H9 (cell line): ENCODE measurements around the gene PRSS23. TPM values are rescaled to one million over a fixed set of nuclear protein-coding genes. Genes with fewer than 3 reads are reported as not detected.

Experiments
- DNase-seq: peaks from one replicate; pipeline ENCODE4 v3.0.0-alpha.2; 2017
- H2AFZ ChIP-seq: one replicate; pipeline ENCODE4 v1.6.1; 2013; ENCODE audit warnings: mild to moderate bottlenecking, low read length, control low read depth, moderate library complexity
- H2AK5ac ChIP-seq: 2 replicates; pipeline ENCODE4 v1.6.1; 2013; ENCODE audit warnings: low read length, control low read depth, mixed read lengths; ENCODE audit not compliant: insufficient read length
- H2BK120ac ChIP-seq: one replicate; pipeline ENCODE4 v1.6.1; 2013; ENCODE audit warnings: low read depth, mild to moderate bottlenecking, low read length, control low read depth, inconsistent platforms; ENCODE audit not compliant: poor library complexity, severe bottlenecking
- H2BK12ac ChIP-seq: 2 replicates; pipeline ENCODE4 v1.6.1; 2013; ENCODE audit warnings: low read length, control low read depth, mixed read lengths, low read depth; ENCODE audit not compliant: insufficient read length
- H2BK15ac ChIP-seq: 2 replicates; pipeline ENCODE4 v1.6.1; 2013; ENCODE audit warnings: low read depth, low read length, control low read depth
- H2BK20ac ChIP-seq: one replicate; pipeline ENCODE4 v1.6.1; 2013; ENCODE audit warnings: low read depth, mild to moderate bottlenecking, low read length, control low read depth, inconsistent platforms; ENCODE audit not compliant: poor library complexity, severe bottlenecking
- H2BK5ac ChIP-seq: 2 replicates; pipeline ENCODE4 v1.6.1; 2013; ENCODE audit warnings: low read length, control low read depth, mixed read lengths; ENCODE audit not compliant: insufficient read length
- H3K14ac ChIP-seq: 2 replicates; pipeline ENCODE4 v1.6.1; 2013; ENCODE audit warnings: low read length, control low read depth; ENCODE audit not compliant: insufficient read depth
- H3K18ac ChIP-seq: 2 replicates; pipeline ENCODE4 v1.6.1; 2013; ENCODE audit warnings: low read depth, mild to moderate bottlenecking, mixed read lengths, low read length, control low read depth; ENCODE audit not compliant: insufficient read length
- H3K23ac ChIP-seq: 2 replicates; pipeline ENCODE4 v1.6.1; 2013; ENCODE audit warnings: low read length, control low read depth, mixed read lengths, low read depth; ENCODE audit not compliant: insufficient read length
- H3K23me2 ChIP-seq: 2 replicates; pipeline ENCODE4 v1.6.1; 2013; ENCODE audit warnings: low read depth, mild to moderate bottlenecking, mixed read lengths, low read length, control low read depth; ENCODE audit not compliant: insufficient read length, poor library complexity, severe bottlenecking
- H3K27ac ChIP-seq: 2 replicates; pipeline ENCODE4 v1.5.1; 2013; ENCODE audit warnings: low read length, control low read depth, mixed read lengths, low read depth; ENCODE audit not compliant: insufficient read length
- H3K27me3 ChIP-seq: 2 replicates; pipeline ENCODE4 v1.6.1; 2013; ENCODE audit warnings: low read length, control low read depth, inconsistent platforms; ENCODE audit not compliant: insufficient read depth
- H3K4ac ChIP-seq: 2 replicates; pipeline ENCODE4 v1.6.1; 2013; ENCODE audit warnings: low read depth, mild to moderate bottlenecking, control low read depth, inconsistent platforms, low read length, moderate library complexity
- H3K4me1 ChIP-seq: 2 replicates; pipeline ENCODE4 v1.6.1; 2013; ENCODE audit warnings: low read length, control low read depth, inconsistent platforms; ENCODE audit not compliant: insufficient read depth
- H3K4me2 ChIP-seq: 2 replicates; pipeline ENCODE4 v1.6.1; 2013; ENCODE audit warnings: low read length, control low read depth, mixed read lengths; ENCODE audit not compliant: insufficient read length, insufficient read depth
- H3K56ac ChIP-seq: 2 replicates; pipeline ENCODE4 v1.6.1; 2013; ENCODE audit warnings: low read depth, mild to moderate bottlenecking, mixed read lengths, low read length, control low read depth; ENCODE audit not compliant: insufficient read length
- H3K79me1 ChIP-seq: 2 replicates; pipeline ENCODE4 v1.6.1; 2013; ENCODE audit warnings: low read depth, mild to moderate bottlenecking, moderate library complexity, low read length, control low read depth, inconsistent platforms; ENCODE audit not compliant: insufficient read depth, poor library complexity, severe bottlenecking
- H3K79me2 ChIP-seq: 2 replicates; pipeline ENCODE4 v1.6.1; 2013; ENCODE audit warnings: low read length, control low read depth, inconsistent platforms; ENCODE audit not compliant: insufficient read depth
- H3K9ac ChIP-seq: 2 replicates; pipeline ENCODE4 v1.6.1; 2013; ENCODE audit warnings: low read length, control low read depth, mixed read lengths; ENCODE audit not compliant: insufficient read length; ENCODE audit errors: extremely low read depth
- H3K9me3 ChIP-seq: one replicate; pipeline ENCODE4 v1.6.1; 2013; ENCODE audit warnings: low read depth, low read length, inconsistent platforms; ENCODE audit not compliant: control insufficient read depth
- H3T11ph ChIP-seq: one replicate; pipeline ENCODE4 v1.6.1; 2013; ENCODE audit warnings: mild to moderate bottlenecking, low read length, control low read depth, inconsistent platforms
- H4K20me1 ChIP-seq: one replicate; pipeline ENCODE4 v1.6.1; 2013; ENCODE audit not compliant: control insufficient read depth, insufficient read length, insufficient read depth
- H4K5ac ChIP-seq: 2 replicates; pipeline ENCODE4 v1.6.1; 2013; ENCODE audit warnings: low read depth, mild to moderate bottlenecking, mixed read lengths, low read length, control low read depth; ENCODE audit not compliant: insufficient read length
- H4K8ac ChIP-seq: replicated peaks from 2 replicates; pipeline ENCODE4 v1.6.1; 2013; ENCODE audit warnings: low read length, control low read depth, mixed read lengths, low read depth; ENCODE audit not compliant: insufficient read length
- H4K91ac ChIP-seq: 2 replicates; pipeline ENCODE4 v1.6.1; 2013; ENCODE audit warnings: low read depth, mild to moderate bottlenecking, moderate library complexity, mixed read lengths, low read length, control low read depth; ENCODE audit not compliant: insufficient read length
- H3K27ac Mint-ChIP-seq, 3 experiments: 2 replicates in 2 of 3; 3 replicates in 1 of 3; pipeline ENCODE4 v1.8.0; 2020 to 2021; ENCODE audit warnings: mixed read lengths in 3 of 3, mild to moderate bottlenecking in 1 of 3, moderate library complexity in 1 of 3
- H3K27me3 Mint-ChIP-seq: 2 replicates; pipeline ENCODE4 v1.8.0; 2021; ENCODE audit warnings: low read depth, mild to moderate bottlenecking, moderate library complexity, mixed read lengths
- H3K36me3 Mint-ChIP-seq, 3 experiments: 2 replicates in 2 of 3; 3 replicates in 1 of 3; pipeline ENCODE4 v1.8.0; 2020 to 2021; ENCODE audit warnings: low read depth in 3 of 3, mixed read lengths in 3 of 3; ENCODE audit not compliant: insufficient read depth in 1 of 3
- H3K4me1 Mint-ChIP-seq, 2 experiments: 2 replicates each; pipeline ENCODE4 v1.8.0; 2020; ENCODE audit warnings: mixed read lengths in 2 of 2
- H3K4me3 Mint-ChIP-seq, 2 experiments: 2 replicates in 1 of 2; 3 replicates in 1 of 2; pipeline ENCODE4 v1.8.0; 2020 to 2021; ENCODE audit warnings: mild to moderate bottlenecking in 2 of 2, mixed read lengths in 2 of 2, moderate library complexity in 1 of 2
- H3K9me3 Mint-ChIP-seq, 2 experiments: 2 replicates in 1 of 2; 3 replicates in 1 of 2; pipeline ENCODE4 v1.8.0; 2020; ENCODE audit warnings: mild to moderate bottlenecking in 2 of 2, mixed read lengths in 2 of 2, moderate library complexity in 1 of 2
- CTCF ChIP-seq: fragments of 200-600 bp; sonication (generic); conservative IDR thresholded peaks from 3 replicates; pipeline ENCODE4 v1.8.0; 2021; ENCODE audit warnings: antibody characterized with exemption, mild to moderate bottlenecking
- WGBS: extraction: QIAGEN DNeasy Blood & Tissue Kit; methylation state at CpG from one replicate; pipeline ENCODE4 v1.1.7; 2013; ENCODE audit warnings: missing lambda C conversion rate, low lambda C conversion rate, mixed read lengths; ENCODE audit not compliant: insufficient read length; ENCODE audit errors: extremely low coverage; 5-methylcytosine and 5-hydroxymethylcytosine counted together
- total RNA-seq: library from RNA; stranded (reverse); gene quantifications from 2 replicates; pipeline ENCODE4 v1.2.1, GENCODE V29; 2021

PRSS23 gene
- total RNA-seq, 1 experiment from 2014 or later, result 6.9 TPM

- no peak overlapping the region for H3K27ac Mint-ChIP-seq
- Histone ChIP-seq H3T11ph (no peak overlapping the region), H3K56ac (no peak overlapping the region), H2BK12ac (no peak overlapping the region), H3K23me2 (peaks cover 10% of the 10 kb centered on the region), H3K14ac (no peak overlapping the region), H3K4me1 (no peaks in the 10 kb centered on the region), H4K5ac (no peak overlapping the region), H3K9ac (no peak overlapping the region), H3K27ac (no peak overlapping the region), H3K79me2 (no peaks in the 10 kb centered on the region), H3K23ac (no peak overlapping the region), H4K20me1 (no peaks in the 10 kb centered on the region), H2BK20ac (no peak overlapping the region), H3K9me3 (no peaks in the 10 kb centered on the region), H3K18ac (no peak overlapping the region), H2AFZ (no peak overlapping the region), H3K79me1 (no peaks in the 10 kb centered on the region), H3K4ac (no peak overlapping the region), H2AK5ac (no peak overlapping the region), H3K4me2 (no peak overlapping the region), H3K27me3 (peaks cover 2% of the 10 kb centered on the region; the same call in 1 of the 2 replicates), H2BK5ac (no peak overlapping the region), H4K91ac (no peak overlapping the region), H2BK120ac (no peak overlapping the region), H2BK15ac (no peak overlapping the region), H4K8ac (no peak overlapping the region)
- no CpG with 5 or more reads among the region's 3 CpGs for WGBS
- H3K4me3 Mint-ChIP-seq, result no peak overlapping the region
- H3K9me3 Mint-ChIP-seq, result no peaks in the 10 kb centered on the region
- H3K27me3 Mint-ChIP-seq, result peaks cover 16% of the 10 kb centered on the region
- no peak for TF ChIP-seq CTCF
- peaks cover 2 to 9% of the 10 kb centered on the region in 2 experiments for H3K4me1 Mint-ChIP-seq
- H3K36me3 Mint-ChIP-seq, result no peaks in the 10 kb centered on the region
- no peak for DNase-seq
Observed at GRCh38 chr11:86795949-86796348, 4.4 kb upstream of the PRSS23 start.
